ENCODE results near the gene CACNG5.

- TF ChIP-seq, protein P1, sequence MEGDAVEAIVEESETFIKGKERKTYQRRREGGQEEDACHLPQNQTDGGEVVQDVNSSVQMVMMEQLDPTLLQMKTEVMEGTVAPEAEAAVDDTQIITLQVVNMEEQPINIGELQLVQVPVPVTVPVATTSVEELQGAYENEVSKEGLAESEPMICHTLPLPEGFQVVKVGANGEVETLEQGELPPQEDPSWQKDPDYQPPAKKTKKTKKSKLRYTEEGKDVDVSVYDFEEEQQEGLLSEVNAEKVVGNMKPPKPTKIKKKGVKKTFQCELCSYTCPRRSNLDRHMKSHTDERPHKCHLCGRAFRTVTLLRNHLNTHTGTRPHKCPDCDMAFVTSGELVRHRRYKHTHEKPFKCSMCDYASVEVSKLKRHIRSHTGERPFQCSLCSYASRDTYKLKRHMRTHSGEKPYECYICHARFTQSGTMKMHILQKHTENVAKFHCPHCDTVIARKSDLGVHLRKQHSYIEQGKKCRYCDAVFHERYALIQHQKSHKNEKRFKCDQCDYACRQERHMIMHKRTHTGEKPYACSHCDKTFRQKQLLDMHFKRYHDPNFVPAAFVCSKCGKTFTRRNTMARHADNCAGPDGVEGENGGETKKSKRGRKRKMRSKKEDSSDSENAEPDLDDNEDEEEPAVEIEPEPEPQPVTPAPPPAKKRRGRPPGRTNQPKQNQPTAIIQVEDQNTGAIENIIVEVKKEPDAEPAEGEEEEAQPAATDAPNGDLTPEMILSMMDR (tag by site-specific recombination; IDR thresholded peaks at IDR 0.05), result no peak
- TF ChIP-seq ZNF274 (IDR thresholded peaks at IDR 0.05; ENCODE audit: low read length), result no peak
- no peak for TF ChIP-seq ZNF274 (tag by site-specific recombination; IDR thresholded peaks at IDR 0.05; ENCODE audit: borderline replicate concordance)
- TF ChIP-seq ZNF449 (tag by site-specific recombination; IDR thresholded peaks at IDR 0.05), result no peak
- no peak for TF ChIP-seq ZXDB (tag by site-specific recombination; IDR thresholded peaks at IDR 0.05)
- TF ChIP-seq, protein P2, sequence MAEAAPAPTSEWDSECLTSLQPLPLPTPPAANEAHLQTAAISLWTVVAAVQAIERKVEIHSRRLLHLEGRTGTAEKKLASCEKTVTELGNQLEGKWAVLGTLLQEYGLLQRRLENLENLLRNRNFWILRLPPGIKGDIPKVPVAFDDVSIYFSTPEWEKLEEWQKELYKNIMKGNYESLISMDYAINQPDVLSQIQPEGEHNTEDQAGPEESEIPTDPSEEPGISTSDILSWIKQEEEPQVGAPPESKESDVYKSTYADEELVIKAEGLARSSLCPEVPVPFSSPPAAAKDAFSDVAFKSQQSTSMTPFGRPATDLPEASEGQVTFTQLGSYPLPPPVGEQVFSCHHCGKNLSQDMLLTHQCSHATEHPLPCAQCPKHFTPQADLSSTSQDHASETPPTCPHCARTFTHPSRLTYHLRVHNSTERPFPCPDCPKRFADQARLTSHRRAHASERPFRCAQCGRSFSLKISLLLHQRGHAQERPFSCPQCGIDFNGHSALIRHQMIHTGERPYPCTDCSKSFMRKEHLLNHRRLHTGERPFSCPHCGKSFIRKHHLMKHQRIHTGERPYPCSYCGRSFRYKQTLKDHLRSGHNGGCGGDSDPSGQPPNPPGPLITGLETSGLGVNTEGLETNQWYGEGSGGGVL (tag by site-specific recombination; IDR thresholded peaks at IDR 0.05), result no peak
- no peak for TF ChIP-seq ZNF292 (tag by site-specific recombination; IDR thresholded peaks at IDR 0.05; ENCODE audit: borderline replicate concordance, low read depth)
- TF ChIP-seq YY1 (tag by site-specific recombination; IDR thresholded peaks at IDR 0.05), result no peak
- no peak for TF ChIP-seq ZNF148 (tag by site-specific recombination; IDR thresholded peaks at IDR 0.05; ENCODE audit: borderline replicate concordance)
- no peak for TF ChIP-seq KLF10 (tag by site-specific recombination; IDR thresholded peaks at IDR 0.05)
These were observed 58.9 kb downstream of the CACNG5 start for GRCh38 chr17:66893863-66894262.
